WERI-Rb-1 (cell line): ENCODE measurements around the gene KMT5C.

Experiments
- DNase-seq: peaks from one replicate; pipeline ENCODE4 v3.0.0-alpha.2; 2020
- H3K27ac ChIP-seq: fragments of 250-450 bp; sonication (Bioruptor Pico); 2 replicates; pipeline ENCODE4 v1.5.1; 2020; ENCODE audit warnings: mild to moderate bottlenecking, moderate library complexity
- H3K27me3 ChIP-seq: fragments of 250-450 bp; sonication (Bioruptor Pico); 2 replicates; pipeline ENCODE4 v1.5.1; 2021; ENCODE audit warnings: mild to moderate bottlenecking, low read depth, moderate library complexity; ENCODE audit not compliant: insufficient read depth, severe bottlenecking
- H3K36me3 ChIP-seq: fragments of 250-450 bp; sonication (Bioruptor Pico); 2 replicates; pipeline ENCODE4 v1.5.1; 2020; ENCODE audit warnings: mild to moderate bottlenecking, moderate library complexity
- H3K4me3 ChIP-seq: 2 replicates; pipeline ENCODE4 v1.5.1; 2011; ENCODE audit warnings: low read depth, mild to moderate bottlenecking, control low read depth, low read length
- H3K9me3 ChIP-seq: fragments of 250-450 bp; sonication (Bioruptor Pico); 2 replicates; pipeline ENCODE4 v1.5.1; 2021; ENCODE audit warnings: mild to moderate bottlenecking, moderate library complexity; ENCODE audit not compliant: severe bottlenecking
- CTCF ChIP-seq: IDR thresholded peaks from 2 replicates; pipeline ENCODE4 v1.5.1; 2011; ENCODE audit warnings: low read depth, mild to moderate bottlenecking, control low read depth, inconsistent platforms, low read length

The KMT5C gene

GRCh38 chr19:55387736-55388497, 48.2 kb downstream of the KMT5C start:
- Histone ChIP-seq H3K27me3 (no peaks in the 10 kb centered on the region), H3K27ac (no peak overlapping the region), H3K9me3 (no peaks in the 10 kb centered on the region), H3K36me3 (peaks cover 57% of the 10 kb centered on the region), H3K4me3 (no peak overlapping the region)
- TF ChIP-seq CTCF = no peak
- DNase-seq = no peak

- no peak overlapping the region for H3K4me3 ChIP-seq
- H3K27me3 ChIP-seq = no peaks in the 10 kb centered on the region
- no peak overlapping the region; the same call in 1 of the 2 replicates for H3K27ac ChIP-seq
- no peak for TF ChIP-seq CTCF
- H3K9me3 ChIP-seq = no peaks in the 10 kb centered on the region
- peaks cover 57% of the 10 kb centered on the region for H3K36me3 ChIP-seq
- no peak for DNase-seq
These were observed 50.0 kb downstream of the KMT5C start for GRCh38 chr19:55389386-55390317.

- Histone ChIP-seq H3K27me3 (no peaks in the 10 kb centered on the region), H3K9me3 (no peaks in the 10 kb centered on the region), H3K27ac (peak overlapping the region; percentile 30), H3K4me3 (no peak overlapping the region), H3K36me3 (peaks cover 57% of the 10 kb centered on the region)
- DNase-seq = peak; percentile 80
- TF ChIP-seq CTCF = no peak
These were observed 50.8 kb downstream of the KMT5C start for GRCh38 chr19:55390461-55390880.

GRCh38 chr19:55391191-55391670, 51.6 kb downstream of the KMT5C start:
- H3K9me3 ChIP-seq = no peaks in the 10 kb centered on the region
- H3K4me3 ChIP-seq = no peak overlapping the region
- no peak overlapping the region for H3K27ac ChIP-seq
- no peak for TF ChIP-seq CTCF
- peaks cover 56% of the 10 kb centered on the region for H3K36me3 ChIP-seq
- DNase-seq = no peak
- H3K27me3 ChIP-seq = no peaks in the 10 kb centered on the region

GRCh38 chr19:55391702-55392615, 52.3 kb downstream of the KMT5C start:
- H3K27ac ChIP-seq = no peak overlapping the region
- peaks cover 48% of the 10 kb centered on the region for H3K36me3 ChIP-seq
- H3K27me3 ChIP-seq = no peaks in the 10 kb centered on the region
- H3K9me3 ChIP-seq = no peaks in the 10 kb centered on the region
- DNase-seq = no peak
- H3K4me3 ChIP-seq = no peak overlapping the region
- TF ChIP-seq CTCF = no peak
